GM21526 (cell line): ENCODE results near the gene GMEB1.
"Not testable (repeated sequence)": the region's sequence is repeated elsewhere in the genome, so short reads cannot be mapped to it uniquely, and the experiment has no call there.

ENCODE experiments used
- ATAC-seq: cut with Tn5 transposase; IDR thresholded peaks from one replicate; pipeline ENCODE4 v1.9.1; 2021; ENCODE audit warnings: moderate library complexity; ENCODE audit not compliant: unreplicated experiment, low FRiP score

The GMEB1 gene

DNA sequence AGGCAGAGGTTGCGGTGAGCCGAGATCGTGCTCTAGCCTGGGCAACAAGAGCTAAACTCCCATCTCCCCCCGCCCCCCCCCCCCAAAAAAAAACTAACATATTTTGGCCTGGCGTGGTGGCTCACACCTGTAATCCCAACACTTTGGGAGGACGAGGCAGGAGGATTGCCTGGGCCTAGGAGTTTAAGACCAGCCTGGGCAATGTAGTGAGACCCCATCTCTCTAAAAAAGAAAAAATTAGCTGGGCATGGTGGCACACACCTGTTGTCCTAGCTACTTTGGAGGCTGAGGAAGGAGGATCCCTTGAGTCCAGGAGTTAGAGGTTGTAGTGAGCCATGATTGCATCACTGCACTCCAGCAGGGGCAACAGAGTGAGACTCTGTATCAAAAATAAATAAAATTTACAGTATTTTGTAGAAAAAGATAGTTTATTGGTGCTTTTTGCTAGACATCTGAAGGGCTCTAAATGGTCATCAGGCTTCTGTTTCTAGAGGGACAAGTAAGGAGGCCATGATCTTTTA, 77.1 kb downstream of the GMEB1 start:
- no peak for ATAC-seq

DNA sequence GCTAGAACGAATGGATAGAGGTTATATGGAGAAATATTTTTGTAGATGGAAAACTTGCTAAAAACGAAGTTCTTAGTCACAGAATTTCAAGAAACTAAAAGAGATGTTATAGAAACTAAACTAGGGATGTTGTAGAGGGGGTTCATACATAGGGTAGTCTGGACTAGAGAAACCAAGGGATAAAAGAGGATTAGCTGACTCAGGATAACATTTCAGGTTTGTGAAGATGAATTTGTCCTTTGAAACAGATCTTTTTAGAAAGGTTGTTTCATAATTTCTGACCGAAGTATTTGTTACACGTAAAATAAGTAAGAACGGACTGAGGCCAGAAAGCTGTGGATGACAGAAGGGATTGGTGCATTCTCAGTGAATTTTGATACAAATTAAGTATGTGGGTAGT, 81.7 kb downstream of the GMEB1 start:
- ATAC-seq, result no peak

DNA sequence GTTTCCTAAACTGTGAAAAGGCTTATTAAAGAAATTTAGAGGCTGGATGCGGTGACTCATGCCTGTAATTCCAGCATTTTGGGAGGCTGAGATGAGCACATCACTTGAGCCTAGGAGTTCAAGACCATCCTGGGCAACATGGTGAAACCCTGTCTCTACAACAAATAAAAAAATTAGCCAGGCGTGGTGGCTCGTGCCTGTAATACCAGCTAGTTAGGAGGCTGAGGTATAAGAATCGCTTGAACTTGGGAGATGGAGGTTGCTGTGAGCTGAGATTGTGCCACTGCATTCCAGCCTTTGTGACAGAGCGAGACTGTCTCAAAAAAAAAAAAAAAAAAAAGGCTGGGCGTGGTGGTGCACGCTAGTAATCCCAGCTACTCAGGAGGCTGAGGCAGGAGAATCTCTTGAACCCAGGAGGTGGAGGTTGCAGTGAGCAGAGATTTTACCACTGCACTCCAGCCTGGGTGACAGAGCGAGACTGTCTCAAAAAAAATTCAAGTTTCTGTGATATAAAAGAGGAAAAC, 82.2 kb downstream of the GMEB1 start:
- not testable (repeated sequence) for ATAC-seq

DNA sequence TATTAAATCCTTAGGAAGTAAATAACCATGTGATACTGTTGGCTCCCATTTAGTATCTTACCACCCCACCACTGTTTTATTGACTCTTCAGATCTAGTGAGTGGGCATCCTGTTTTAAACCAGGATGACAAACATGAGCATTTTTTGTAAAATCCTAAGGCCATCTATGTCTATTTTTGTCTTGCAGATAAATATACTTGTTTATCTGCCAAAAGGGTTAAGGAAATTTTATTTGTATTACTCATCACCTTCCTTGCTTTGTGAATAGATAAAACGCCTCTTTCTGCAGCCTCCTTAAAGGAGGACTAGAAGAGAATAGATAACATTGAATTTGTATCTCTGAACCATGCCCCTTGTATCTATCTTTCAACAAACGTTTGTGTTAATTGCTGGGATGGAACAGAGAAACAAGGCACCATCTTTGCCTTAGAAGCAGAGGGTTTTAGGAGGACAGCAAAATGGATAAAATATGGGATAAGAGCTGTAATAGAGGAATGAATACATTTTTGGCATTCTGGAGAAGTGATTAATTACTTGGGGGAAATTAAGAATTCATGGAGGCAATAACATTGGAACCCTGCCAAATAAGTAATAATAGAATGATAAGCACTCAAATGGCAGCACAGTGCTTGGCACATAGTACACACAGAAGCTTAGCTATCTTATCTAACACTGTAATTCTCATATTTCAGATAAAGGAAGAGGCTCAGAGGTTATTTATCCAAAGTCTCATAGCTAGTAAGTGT, 82.9 kb downstream of the GMEB1 start:
- ATAC-seq, result no peak

DNA sequence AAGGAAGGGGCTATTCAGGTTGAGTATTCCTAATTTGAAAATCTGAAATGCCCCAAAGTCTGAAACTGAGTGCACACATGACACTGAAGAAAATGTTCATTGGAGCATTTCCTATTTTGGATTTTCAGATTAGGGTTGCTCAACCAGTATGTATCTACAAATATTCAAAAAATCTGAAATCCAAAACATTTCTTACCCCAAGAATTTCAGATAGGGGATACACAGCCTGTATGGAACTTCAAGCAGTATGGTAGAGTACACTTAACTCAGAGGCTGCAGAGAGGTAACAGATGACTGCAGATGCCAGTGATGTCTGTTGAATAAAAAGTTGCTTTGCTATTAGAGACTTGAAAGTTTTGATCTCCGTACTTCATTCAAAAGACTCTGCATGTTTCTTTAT, 87.1 kb downstream of the GMEB1 start:
- ATAC-seq, result no peak

DNA sequence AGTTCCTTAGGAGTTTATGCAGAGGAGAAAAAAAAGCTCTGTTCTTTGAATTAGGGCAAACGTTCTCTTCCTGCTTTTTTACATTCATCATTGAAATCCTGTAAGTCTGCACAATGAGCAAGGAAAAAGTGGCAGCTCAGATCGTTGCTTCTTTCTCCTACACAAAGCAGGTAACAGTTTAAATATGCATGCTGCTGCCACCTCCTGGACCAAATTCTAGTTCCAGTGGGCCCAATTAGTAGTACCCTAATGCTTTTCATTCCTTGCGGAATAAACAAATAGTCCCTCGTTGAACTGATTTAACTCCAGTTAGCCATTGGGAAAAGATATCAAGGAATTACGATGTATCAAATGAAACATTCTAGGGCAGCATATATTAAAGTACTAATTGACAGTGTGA, 88.3 kb downstream of the GMEB1 start:
- ATAC-seq, result no peak

DNA sequence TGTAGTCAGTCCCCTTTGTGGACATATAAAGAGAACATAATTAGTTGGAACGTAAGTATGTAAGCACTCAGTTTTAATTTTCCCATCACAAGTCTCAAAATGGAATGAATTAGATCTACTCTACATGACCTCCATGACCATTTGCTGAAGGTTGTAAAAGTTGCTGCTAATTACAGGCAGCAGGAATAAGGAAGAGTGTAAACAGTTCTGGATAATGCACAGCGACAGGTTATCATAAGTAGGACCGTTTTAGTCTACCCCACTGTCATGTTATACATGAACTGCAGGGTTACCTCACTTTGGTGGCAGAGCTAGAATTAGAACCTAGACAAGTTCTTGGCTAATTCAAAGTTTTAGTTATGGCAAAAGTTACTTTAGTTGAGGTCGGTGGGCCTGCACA, 89.8 kb downstream of the GMEB1 start:
- no peak for ATAC-seq

DNA sequence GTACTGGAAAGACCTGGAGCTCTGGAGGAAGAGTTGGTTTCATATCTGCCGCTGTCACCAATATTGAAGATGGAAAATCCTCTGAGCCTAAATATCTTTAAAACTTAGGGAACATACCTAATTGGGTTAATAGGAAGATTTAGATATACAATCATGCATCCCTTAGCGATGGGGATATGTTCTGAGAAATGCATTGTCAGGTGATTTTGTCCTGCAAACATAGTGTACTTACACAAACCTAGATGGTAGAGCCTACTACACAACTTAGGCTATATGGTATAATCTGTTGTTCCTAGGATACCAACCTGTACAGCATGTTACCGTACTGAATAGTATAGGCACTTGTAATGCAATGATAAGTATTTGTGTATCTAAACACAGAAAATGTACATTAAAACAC, 90.7 kb downstream of the GMEB1 start:
- ATAC-seq, result no peak

DNA sequence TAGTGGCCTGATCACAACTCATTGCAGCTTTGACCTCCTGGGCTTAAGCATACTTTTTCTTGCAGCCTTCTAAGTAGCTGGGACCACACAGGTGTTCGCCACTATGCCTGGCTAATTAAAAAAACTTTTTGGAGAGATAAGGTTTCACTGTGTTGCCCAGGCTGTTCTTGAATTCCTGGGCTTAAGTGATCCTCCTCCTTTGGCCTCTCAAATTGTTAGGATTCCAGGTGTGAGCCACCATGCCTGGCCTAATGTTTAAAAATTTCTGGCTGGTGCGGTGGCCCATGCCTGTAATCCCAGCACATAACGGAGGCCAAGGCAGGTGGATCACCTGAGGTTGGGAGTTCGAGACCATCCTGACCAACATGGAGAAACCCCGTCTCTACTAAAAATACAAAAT, 92.6 kb downstream of the GMEB1 start:
- no peak for ATAC-seq

DNA sequence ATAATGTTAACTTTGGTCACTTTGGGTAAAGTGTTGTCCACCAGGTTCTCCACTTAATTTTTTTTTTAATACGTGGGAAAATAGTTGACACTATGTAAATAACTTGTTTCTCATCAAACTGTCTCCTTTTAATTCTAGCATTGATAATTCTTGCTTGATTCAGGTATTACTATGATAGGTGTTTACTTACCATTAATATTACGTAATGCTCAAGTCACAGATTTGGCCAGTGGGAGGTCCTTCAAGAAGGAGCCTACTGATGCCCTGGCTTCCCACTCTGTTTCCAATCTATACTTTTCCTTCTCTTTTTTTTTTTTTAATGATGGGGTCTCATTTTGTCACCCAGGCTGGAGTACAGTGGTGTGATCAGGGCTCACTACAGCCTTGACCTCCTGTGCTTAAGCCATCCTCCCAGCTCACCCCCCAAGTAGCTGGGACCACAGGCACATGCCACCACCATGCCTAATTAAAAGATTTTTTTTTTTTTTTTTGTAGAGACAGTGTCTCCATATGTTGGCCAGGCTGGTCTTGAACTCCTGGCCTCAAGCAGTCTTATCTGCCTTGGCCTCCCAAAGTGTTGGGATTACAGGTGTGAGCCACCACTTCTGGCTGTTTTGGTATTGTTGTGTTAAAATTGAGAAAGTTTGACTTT, 98.1 kb downstream of the GMEB1 start:
- no peak for ATAC-seq
